ENCODE results near the gene CAMKV. TPM values are rescaled to one million over a fixed set of nuclear protein-coding genes. Genes with fewer than 3 reads are reported as not detected.

CAMKV gene
- total and polyA plus RNA-seq, 2 donors from 2014 or later: 0.16 TPM; not detected in 1

DNA sequence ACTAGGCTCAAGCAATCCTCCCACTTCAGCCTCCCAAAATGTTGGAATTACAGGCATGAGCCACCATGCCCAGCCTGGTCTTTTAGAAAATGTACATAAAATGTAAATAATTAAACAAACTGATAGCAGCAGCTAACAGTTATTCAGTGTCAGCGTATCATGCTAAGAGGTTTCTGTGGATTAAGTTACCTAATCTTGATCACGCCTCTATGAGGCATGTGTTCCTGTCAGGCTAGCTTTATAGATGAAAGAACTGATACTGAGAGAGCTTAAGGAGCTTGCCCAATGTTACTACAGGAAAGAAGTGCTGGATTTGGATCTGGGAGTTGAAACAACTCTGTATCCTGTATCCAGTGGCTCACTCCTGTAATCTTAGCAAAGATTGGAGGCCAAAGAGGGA lies 45.2 kb upstream of the CAMKV start:
- H3K9me3 ChIP-seq (ENCODE audit: control insufficient read depth in 2 of 3, insufficient read depth in 1 of 3, low read length in 3 of 3): no peaks in the 10 kb centered on the region
- no peak overlapping the region for H3K4me3 ChIP-seq (ENCODE audit: low read length in 3 of 3)
- DNase-seq: no peak
- intact Hi-C loops (cut with DNase I): no loop called here
- H3K27ac ChIP-seq (ENCODE audit: low read depth in 2 of 2, low read length in 2 of 2): no peak overlapping the region
- peaks cover 0 to 13% (median 9%) of the 10 kb centered on the region in 3 donors for H3K36me3 ChIP-seq (ENCODE audit: control insufficient read depth in 2 of 3, insufficient read depth in 3 of 3, low read length in 3 of 3)
- FAIRE-seq: no peak
- no peaks in the 10 kb centered on the region for H3K27me3 ChIP-seq (ENCODE audit: control insufficient read depth, insufficient read depth, low read length)
- no peaks in the 10 kb centered on the region for H3K4me1 ChIP-seq (ENCODE audit: control insufficient read depth in 2 of 3, insufficient read depth in 2 of 3, low read depth in 1 of 3, low read length in 3 of 3)
- H3K9ac ChIP-seq (ENCODE audit: low read length in 3 of 3): no peak overlapping the region
- TF ChIP-seq, protein P1, sequence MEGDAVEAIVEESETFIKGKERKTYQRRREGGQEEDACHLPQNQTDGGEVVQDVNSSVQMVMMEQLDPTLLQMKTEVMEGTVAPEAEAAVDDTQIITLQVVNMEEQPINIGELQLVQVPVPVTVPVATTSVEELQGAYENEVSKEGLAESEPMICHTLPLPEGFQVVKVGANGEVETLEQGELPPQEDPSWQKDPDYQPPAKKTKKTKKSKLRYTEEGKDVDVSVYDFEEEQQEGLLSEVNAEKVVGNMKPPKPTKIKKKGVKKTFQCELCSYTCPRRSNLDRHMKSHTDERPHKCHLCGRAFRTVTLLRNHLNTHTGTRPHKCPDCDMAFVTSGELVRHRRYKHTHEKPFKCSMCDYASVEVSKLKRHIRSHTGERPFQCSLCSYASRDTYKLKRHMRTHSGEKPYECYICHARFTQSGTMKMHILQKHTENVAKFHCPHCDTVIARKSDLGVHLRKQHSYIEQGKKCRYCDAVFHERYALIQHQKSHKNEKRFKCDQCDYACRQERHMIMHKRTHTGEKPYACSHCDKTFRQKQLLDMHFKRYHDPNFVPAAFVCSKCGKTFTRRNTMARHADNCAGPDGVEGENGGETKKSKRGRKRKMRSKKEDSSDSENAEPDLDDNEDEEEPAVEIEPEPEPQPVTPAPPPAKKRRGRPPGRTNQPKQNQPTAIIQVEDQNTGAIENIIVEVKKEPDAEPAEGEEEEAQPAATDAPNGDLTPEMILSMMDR (IDR thresholded peaks at IDR 0.05; ENCODE audit: borderline replicate concordance, extremely low read depth, insufficient read depth): no peak

DNA sequence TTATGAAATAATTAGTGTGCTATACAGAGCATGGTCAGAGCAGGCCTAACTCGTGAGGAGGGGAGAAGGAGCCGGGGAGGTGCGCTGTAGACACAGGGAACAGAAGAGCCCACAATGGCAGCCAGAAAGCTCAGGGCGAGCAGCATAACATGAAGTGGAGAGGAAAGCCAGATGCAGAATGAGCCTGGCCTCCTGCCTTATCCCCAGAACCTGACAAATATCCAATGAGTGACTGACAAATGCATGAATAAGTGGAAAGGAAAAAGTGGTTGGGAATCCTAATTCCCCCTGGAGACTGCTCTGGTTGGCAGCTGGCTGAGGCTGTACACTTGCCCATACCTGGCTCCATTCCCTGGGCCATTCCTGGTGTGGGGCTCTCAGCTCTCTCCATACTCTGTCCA lies 43.2 kb upstream of the CAMKV start:
- no peaks in the 10 kb centered on the region for H3K9me3 ChIP-seq (ENCODE audit: control insufficient read depth in 2 of 3, insufficient read depth in 1 of 3, low read length in 3 of 3)
- DNase-seq (peak in 1 of 5 donors; percentile 16), FAIRE-seq (no peak)
- H3K36me3 ChIP-seq (ENCODE audit: control insufficient read depth in 2 of 3, insufficient read depth in 3 of 3, low read length in 3 of 3): peaks cover 0 to 13% (median 9%) of the 10 kb centered on the region in 3 donors
- no peak overlapping the region for H3K4me3 ChIP-seq (ENCODE audit: low read length in 3 of 3)
- no peaks in the 10 kb centered on the region for H3K4me1 ChIP-seq (ENCODE audit: control insufficient read depth in 2 of 3, insufficient read depth in 2 of 3, low read depth in 1 of 3, low read length in 3 of 3)
- H3K9ac ChIP-seq (ENCODE audit: low read length in 3 of 3): no peak overlapping the region
- intact Hi-C loops (cut with DNase I): no loop called here
- H3K27me3 ChIP-seq (ENCODE audit: control insufficient read depth, insufficient read depth, low read length): no peaks in the 10 kb centered on the region
- H3K27ac ChIP-seq (ENCODE audit: low read depth in 2 of 2, low read length in 2 of 2): no peak overlapping the region
- TF ChIP-seq, protein P1 (IDR thresholded peaks at IDR 0.05; ENCODE audit: borderline replicate concordance, extremely low read depth, insufficient read depth): no peak

DNA sequence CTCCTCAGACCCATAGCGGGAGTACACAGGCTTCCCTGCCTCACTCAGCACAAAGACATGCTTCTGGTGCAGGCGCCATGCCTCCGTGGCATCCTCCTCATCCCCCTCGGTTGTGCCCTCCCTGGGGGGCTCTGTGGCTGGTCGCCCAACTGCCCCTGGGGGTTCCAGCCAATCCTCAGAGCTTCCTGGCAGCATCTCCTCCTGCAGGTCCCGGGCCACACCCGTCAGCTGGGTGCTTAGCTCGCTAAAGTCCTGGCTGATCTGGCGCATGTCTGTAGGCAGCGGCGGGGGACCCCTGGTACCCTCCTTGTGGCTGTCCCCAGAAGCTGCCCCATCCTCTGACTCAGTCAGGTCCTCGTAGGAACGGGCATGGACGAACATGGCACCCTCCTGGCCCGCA lies 41.9 kb upstream of the CAMKV start:
- TF ChIP-seq, protein P1 (IDR thresholded peaks at IDR 0.05; ENCODE audit: borderline replicate concordance, extremely low read depth, insufficient read depth): no peak
- H3K36me3 ChIP-seq (ENCODE audit: control insufficient read depth in 2 of 3, insufficient read depth in 3 of 3, low read length in 3 of 3): peaks cover 0 to 13% (median 9%) of the 10 kb centered on the region in 3 donors
- H3K4me3 ChIP-seq (ENCODE audit: low read length in 3 of 3): no peak overlapping the region
- no peaks in the 10 kb centered on the region for H3K27me3 ChIP-seq (ENCODE audit: control insufficient read depth, insufficient read depth, low read length)
- DNase-seq (no peak), FAIRE-seq (no peak)
- peaks cover 0 to 1% (median under 1%) of the 10 kb centered on the region in 3 donors for H3K4me1 ChIP-seq (ENCODE audit: control insufficient read depth in 2 of 3, insufficient read depth in 2 of 3, low read depth in 1 of 3, low read length in 3 of 3)
- no peak overlapping the region for H3K9ac ChIP-seq (ENCODE audit: low read length in 3 of 3)
- intact Hi-C loops (cut with DNase I): no loop called here
- no peaks in the 10 kb centered on the region for H3K9me3 ChIP-seq (ENCODE audit: control insufficient read depth in 2 of 3, insufficient read depth in 1 of 3, low read length in 3 of 3)
- H3K27ac ChIP-seq (ENCODE audit: low read depth in 2 of 2, low read length in 2 of 2): no peak overlapping the region

DNA sequence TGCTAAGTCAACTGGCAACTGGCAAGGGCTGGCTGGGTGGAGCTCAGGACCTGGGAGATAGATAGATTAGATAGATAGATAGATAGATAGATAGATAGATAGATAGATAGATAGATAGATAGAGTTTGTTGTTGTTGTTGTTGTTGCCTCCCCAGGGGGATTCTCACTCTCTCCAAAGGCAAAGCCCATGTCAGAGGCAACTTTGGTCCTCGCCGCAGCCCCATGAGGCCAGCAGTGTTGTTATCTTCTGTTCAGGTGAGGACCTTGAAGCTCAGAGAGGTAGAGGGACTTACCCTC lies 41.4 kb upstream of the CAMKV start:
- intact Hi-C loops (cut with DNase I): no loop called here
- FAIRE-seq: no peak

More for the DNA sequence above, 41.4 kb upstream of the CAMKV start:
- Histone ChIP-seq H3K27ac (ENCODE audit: low read depth in 2 of 2, low read length in 2 of 2) (no peak overlapping the region), H3K9ac (ENCODE audit: low read length in 3 of 3) (no peak overlapping the region), H3K9me3 (ENCODE audit: control insufficient read depth in 2 of 3, insufficient read depth in 1 of 3, low read length in 3 of 3) (no peaks in the 10 kb centered on the region), H3K27me3 (ENCODE audit: control insufficient read depth, insufficient read depth, low read length) (no peaks in the 10 kb centered on the region), H3K36me3 (ENCODE audit: control insufficient read depth in 2 of 3, insufficient read depth in 3 of 3, low read length in 3 of 3) (peaks cover 0 to 13% (median 9%) of the 10 kb centered on the region in 3 donors), H3K4me1 (ENCODE audit: control insufficient read depth in 2 of 3, insufficient read depth in 2 of 3, low read depth in 1 of 3, low read length in 3 of 3) (peaks cover 0 to 7% (median 4%) of the 10 kb centered on the region in 3 donors), H3K4me3 (ENCODE audit: low read length in 3 of 3) (no peak overlapping the region)
- TF ChIP-seq, protein P1 (IDR thresholded peaks at IDR 0.05; ENCODE audit: borderline replicate concordance, extremely low read depth, insufficient read depth): no peak
- DNase-seq: no peak

Measured in kidney (tissue), 14 donors.